ENCODE results near the gene PPP5C. TPM values are rescaled to one million over a fixed set of nuclear protein-coding genes. Genes with fewer than 3 reads are reported as not detected.

The PPP5C gene
- total RNA-seq, 2 experiments from 2014 or later = 105 to 118 TPM

Small RNA genes lying within 50 kb of the gene (small RNA-seq; reads per million reads assigned to genes)
- not detected for gene RNU6-924P

Other genes starting within 250 kb of the PPP5C start
- not detected in 2 replicates for gene IGFL3, start 222.4 kb upstream of the PPP5C start, total RNA-seq (2014; rRNA removed; shearing (Covaris generic))
- gene IGFL3, start 222.4 kb upstream of the PPP5C start, total RNA-seq (2022) = not detected in 2 replicates
- not detected in 2 replicates for gene IGFL2, start 198.8 kb upstream of the PPP5C start, total RNA-seq (2014; rRNA removed; shearing (Covaris generic))
- not detected in 2 replicates for gene IGFL2, start 198.8 kb upstream of the PPP5C start, total RNA-seq (2022)
- not detected in 2 replicates for gene IGFL1, start 117.3 kb upstream of the PPP5C start, total RNA-seq (2014; rRNA removed; shearing (Covaris generic))
- not detected in 2 replicates for gene IGFL1, start 117.3 kb upstream of the PPP5C start, total RNA-seq (2022)
- not detected in 2 replicates for gene HIF3A, start 50.0 kb upstream of the PPP5C start, total RNA-seq (2014; rRNA removed; shearing (Covaris generic))
- not detected in 2 replicates for gene HIF3A, start 50.0 kb upstream of the PPP5C start, total RNA-seq (2022)
- gene CCDC8, start 66.5 kb downstream of the PPP5C start, total RNA-seq (2014; rRNA removed; shearing (Covaris generic)) = 0.09 TPM in 1 of 2 replicates, not detected in the other
- gene CCDC8, start 66.5 kb downstream of the PPP5C start, total RNA-seq (2022) = 0.10 TPM in 1 of 2 replicates, not detected in the other
- 1.0 and 1.5 TPM in 2 replicates for gene PNMA8C, start 81.8 kb downstream of the PPP5C start, total RNA-seq (2014; rRNA removed; shearing (Covaris generic))
- gene PNMA8C, start 81.8 kb downstream of the PPP5C start, total RNA-seq (2022) = 4.3 and 4.9 TPM in 2 replicates
- gene PNMA8A, start 124.5 kb downstream of the PPP5C start, total RNA-seq (2014; rRNA removed; shearing (Covaris generic)) = not detected in 2 replicates
- not detected in 2 replicates for gene PNMA8A, start 124.5 kb downstream of the PPP5C start, total RNA-seq (2022)
- 1.9 and 2.0 TPM in 2 replicates for gene PNMA8B, start 148.8 kb downstream of the PPP5C start, total RNA-seq (2014; rRNA removed; shearing (Covaris generic))
- 0.33 and 0.40 TPM in 2 replicates for gene PNMA8B, start 148.8 kb downstream of the PPP5C start, total RNA-seq (2022)

All from OCI-LY7 (cell line).